CD4-positive, alpha-beta T cell treated with Interleukin-6 for 4 hours (primary cell): Measurements from ENCODE around the gene LSS.
"Not testable (repeated sequence)": the region's sequence is repeated elsewhere in the genome, so short reads cannot be mapped to it uniquely, and the experiment has no call there.

Experiments used
- DNase-seq: peaks from one replicate; pipeline ENCODE4 v3.0.0-alpha.2; 2020; ENCODE audit warnings: mixed read lengths

The LSS gene

DNA sequence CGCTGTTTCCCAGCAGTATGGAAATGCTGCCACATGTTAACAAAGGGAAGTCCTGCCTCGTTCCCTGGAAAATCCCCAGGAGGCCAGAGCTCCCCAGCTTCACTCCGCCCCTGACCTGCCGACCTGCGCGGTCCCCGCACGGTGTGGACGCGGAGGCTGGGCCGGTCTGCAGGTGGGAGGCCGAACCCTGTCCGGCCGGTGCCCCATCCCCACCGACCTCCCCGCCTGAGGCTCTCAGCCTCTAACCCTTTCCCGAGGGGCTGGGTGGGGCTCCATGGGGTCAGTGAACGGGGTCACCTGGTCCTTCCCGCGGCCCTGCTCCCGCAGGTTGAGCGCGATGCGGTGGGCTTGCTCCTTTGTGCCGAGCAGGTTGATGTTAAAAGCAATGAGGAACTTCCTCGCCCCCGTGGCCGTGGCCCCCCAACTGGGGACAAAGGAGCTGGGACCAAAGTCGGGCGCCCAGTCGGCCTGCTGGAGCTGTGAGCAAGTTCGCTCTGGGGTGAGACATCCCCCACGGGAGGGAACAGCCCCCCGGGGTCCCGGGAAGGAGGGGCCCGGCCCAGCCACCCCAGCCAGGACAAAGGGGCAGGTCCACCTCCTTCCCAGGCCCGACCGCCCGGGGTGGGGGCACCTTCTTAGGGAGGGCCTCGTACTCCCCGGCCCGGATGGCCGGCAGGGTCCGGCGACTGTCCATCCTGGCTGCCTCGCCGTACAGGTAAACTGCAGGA is 77.1 kb downstream of the LSS start:
- DNase-seq = no peak

DNA sequence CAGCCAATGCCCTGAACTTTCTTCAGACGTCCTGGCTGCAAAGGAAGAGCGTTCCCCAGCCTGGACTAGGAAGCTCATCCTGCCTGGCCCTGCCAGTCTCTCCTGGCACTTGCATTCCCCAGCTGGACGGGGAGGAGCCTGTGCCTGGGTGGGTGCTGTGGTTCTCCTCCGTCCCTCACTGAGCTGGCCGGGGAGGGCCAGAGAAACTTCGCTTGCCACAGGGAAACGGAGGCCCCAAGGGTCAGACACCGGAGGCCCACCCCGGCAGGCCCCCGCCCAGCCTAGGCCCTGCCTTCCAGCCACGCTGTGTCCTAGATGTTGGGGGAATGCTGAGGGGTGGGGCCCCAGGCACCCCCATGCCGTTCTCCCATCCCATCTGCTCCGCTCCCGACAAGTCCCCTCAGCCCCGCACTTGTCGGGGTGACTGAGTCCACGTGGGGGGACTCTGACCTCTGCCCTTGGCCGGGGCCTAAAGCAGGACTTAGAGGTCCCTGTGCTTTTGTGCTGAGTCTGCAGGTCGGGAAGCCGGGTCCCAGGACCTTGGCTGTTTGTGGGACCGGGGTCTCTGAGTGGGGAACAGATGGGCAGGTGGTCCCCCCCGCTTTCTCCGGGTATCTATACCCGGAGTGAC is 78.0 kb downstream of the LSS start:
- no peak for DNase-seq

DNA sequence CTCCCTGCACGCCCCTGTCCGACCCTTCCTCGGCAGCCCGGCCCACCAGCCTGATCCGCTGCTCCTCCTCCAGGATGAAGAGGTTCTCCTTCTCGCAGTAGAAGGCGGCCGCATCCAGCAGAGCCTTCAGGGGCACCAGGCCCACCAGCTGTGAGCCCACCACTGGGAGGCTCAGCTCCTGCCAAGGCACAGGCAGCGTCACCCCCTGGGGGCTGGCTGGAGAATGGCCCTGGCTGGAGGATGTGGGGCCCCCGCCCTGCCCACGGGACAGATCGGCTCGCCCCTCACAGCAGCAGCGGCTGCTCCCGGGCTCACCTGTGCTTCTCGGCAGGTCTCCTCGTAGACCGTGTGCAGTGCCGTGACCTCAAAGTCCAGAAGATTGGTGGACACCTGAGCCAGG is 78.5 kb downstream of the LSS start:
- DNase-seq = no peak

DNA sequence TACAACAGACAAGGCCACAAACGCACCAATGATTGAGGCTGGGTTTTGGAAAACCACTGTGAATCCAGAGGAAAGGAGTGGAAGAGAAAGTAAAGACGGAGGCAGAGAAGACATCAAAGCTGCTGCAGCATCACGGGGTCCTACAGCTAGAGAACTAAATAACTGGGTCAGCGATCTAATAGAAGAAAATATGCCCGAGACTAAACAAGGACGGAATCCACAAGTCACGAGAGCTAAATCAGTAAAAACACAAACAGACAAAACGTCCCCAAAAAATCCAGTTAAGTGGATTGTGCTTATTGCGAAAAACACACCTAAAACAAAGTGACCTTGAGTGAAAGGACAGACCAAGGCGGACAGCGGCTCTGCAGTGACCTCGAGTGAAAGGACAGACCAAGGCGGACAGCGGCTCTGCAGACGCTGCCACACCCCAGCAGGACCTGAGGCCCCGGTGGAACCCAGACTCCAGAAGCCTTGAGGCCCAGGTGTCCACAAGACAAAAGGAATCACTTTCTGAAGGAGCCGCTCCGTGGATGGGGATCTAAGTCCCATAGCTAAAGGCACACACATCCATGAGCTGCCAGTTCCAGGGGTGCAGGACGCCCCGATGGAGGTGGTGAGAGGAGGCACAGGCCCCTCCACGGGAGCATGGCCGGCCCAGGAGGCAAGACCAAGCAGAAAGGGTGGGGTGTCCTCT is 79.2 kb downstream of the LSS start:
- DNase-seq = no peak

DNA sequence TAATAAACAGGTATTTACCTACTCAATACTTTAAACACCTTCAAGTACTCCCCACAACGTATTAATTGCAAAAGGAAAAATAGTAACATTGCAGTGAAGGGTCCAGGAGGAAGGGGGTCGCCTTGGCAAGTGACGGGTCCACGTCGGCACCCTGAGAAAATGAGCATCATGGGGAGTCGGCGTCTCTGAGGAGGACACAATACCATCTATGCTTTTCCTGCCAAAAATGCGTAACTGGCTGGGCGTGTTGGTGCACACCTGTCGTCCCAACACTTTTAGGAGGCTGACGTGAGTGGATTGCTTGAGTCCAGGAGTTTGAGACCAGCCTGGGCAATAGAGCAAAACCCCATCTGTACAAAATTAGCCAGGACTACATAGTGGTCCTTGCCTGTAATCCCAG is 80.5 kb downstream of the LSS start:
- no peak for DNase-seq

DNA sequence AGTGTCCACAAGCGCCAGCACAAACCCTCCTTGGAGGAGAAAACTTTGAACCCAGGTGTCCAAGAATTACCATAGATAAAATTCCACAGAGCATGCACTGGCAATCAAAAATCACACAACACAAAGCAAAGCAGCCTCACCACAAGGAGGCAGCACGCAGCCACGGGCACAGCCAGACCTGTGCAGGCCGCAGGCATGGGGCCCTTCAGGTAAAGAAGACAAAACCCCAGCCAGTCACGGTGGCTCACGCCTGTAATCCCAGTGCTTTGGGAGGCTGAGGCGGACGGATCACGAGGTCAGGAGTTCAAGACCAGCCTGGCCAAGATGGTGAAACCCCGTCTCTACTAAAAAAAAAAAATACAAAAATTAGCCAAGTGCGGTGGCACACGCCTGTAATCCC is 81.1 kb downstream of the LSS start:
- peak; percentile 57 for DNase-seq

DNA sequence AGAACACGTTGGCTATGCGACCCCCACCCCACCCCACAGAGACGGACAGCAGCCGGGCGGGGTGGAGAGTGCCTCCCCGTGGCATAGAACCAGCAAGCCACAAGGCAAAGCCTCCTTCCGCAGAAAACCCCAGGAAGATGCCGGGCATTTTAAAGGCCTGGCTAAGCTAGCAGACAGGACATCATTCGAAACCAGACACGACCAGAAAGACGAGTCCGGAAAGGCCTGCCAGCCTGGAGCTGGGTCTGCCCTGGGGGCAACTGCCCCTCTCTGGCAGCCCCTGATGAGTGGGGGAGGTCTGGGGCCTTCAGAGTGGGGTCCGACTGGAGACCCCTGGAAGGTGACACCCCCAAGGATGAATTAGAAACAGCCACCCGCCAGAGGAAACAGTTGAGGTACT is 81.7 kb downstream of the LSS start:
- no peak for DNase-seq

DNA sequence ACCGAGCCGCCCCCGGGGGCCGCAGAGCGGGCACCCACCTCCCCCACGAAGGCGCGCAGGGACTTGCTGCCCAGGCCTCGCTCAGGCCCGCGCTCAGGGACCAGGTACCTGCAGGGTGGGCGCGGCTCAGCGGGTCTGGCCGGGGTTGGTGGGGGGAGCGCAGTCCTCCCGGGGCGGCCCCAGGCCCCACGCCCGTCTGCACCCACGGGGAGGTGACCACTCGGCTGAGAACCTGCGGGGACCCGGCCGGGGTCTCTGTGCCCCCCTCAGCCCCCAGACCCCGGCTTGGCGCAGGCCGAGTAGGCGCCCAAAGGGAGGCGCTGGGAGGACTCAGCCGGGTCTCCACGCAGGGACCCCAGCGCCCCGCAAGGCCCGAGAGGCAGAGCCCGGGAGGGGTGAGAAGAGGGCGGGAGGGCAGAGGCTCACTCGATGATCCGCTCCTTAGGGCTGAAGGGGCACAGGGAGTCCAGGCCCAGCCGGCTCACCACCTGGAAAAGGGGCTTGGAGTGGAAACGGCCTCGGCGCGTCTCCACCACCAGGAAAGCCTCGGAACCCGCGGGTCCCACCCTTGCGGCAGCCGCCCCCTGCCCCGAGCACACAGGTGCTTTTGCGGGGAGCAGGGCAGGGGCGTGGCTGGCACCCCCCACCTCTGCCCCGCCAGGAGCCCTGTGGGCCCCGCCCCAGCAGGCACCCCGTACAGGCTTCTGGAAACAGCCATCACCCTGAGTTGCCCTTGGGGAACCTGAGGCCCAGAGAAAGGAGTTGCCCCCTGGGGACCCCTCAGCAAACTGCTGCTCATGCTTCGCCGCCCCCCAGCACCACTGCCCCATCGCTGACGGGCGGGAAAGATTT is 82.5 kb downstream of the LSS start:
- DNase-seq = no peak

DNA sequence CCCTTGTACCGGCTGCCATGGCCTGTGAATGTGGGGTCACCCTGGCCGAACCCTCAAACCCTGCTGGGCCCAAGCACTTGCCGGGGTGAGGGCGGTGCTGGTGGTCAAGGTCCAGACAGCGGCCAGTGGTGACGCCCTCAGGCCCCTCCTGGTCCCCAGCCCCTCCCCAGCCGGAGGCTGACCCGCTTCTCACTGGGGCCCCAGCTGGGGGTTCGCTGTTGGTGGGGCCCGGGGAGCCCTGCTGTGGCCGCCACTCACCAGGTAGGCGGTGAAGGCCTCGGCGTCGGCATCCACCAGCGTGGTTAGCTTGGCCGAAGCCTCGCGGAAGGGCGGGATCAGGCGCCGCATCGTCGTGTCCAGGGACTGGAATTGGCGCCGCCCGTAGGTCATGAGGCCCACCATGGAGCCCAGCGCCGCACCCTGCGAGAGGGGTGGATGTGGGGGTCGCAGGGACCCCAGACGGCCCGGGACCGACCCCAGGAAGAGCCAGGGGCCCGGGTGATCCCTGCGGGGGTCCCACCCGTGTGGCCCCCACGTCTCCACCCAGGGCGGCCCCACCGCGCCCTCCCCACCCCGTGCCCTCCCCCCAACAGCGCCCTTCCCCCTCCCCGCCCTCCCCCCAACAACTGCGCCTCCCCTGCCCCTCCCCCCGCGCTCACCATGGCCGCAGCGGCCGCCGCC is 83.3 kb downstream of the LSS start:
- DNase-seq = no peak

DNA sequence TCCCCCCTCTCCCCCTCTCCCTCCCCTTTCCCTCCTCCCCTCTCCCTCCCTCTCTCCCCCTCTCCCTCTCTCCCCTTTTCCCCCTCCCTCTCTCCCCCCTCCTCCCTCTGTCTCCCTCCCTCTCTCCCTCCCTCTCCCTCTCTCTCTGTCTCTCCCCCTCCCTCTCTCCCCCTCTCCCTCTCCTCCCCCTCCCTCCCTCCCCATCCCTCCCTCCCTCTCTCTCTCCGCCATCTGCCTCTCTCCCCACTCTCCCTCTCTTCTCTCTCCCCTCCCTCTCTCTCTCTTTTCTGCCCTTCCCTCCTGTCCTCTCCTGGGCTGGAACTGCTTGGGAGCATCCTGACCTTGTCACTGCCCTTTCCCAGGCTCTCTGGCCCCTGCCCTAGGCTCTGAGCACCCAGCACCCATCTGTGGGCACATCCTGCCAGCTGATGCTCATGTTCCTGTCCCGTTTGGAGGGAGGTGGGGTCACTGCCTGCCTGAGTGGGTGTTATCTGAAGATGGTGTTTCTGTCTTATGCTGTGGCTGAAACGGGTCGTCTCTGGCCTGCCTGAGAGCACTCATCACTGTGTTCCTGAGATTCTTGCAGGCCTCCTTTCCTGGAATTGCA is 84.0 kb downstream of the LSS start:
- DNase-seq = no peak

DNA sequence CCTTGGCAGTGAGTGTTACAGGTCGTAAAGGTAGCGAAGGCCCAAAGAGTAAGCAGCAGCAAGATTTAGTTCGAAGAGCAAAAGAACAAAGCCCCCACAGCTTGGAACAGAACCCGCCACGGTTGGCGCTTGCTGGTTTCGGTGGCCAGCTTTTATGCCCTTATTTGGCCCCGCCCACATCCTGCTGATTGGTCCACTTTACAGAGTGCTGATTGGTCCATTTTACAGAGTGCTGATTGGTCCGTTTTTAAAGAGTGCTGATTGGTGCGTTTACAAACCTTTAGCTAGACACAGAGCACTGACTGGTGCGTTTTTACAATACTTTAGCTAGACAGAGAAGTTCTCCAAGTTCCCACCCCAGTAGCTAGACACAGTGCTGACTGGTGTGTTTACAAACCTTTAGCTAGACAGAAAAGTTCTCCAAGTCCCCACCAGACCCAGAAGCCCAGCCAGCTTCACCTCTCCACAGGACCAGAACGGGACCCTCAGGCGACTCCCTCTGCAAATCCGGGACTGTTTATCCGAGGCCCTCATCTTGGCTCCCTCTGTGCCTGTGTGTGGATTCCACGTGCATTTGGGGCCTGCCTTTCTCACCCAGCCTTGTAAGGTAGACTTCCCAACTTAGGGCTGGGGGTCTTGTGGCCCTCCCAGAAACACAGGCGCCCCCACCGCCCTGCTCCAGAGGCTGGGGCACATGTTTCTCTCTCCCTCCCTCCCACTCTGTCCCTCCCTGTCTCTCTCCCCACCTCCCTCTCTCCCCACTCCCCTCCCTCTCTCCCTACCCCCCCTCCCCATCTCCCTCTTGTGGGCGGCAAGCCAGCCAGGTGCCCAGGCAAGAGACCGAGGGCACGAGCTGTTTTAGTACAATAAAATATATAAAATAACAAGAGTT is 85.7 kb downstream of the LSS start:
- DNase-seq = no peak

DNA sequence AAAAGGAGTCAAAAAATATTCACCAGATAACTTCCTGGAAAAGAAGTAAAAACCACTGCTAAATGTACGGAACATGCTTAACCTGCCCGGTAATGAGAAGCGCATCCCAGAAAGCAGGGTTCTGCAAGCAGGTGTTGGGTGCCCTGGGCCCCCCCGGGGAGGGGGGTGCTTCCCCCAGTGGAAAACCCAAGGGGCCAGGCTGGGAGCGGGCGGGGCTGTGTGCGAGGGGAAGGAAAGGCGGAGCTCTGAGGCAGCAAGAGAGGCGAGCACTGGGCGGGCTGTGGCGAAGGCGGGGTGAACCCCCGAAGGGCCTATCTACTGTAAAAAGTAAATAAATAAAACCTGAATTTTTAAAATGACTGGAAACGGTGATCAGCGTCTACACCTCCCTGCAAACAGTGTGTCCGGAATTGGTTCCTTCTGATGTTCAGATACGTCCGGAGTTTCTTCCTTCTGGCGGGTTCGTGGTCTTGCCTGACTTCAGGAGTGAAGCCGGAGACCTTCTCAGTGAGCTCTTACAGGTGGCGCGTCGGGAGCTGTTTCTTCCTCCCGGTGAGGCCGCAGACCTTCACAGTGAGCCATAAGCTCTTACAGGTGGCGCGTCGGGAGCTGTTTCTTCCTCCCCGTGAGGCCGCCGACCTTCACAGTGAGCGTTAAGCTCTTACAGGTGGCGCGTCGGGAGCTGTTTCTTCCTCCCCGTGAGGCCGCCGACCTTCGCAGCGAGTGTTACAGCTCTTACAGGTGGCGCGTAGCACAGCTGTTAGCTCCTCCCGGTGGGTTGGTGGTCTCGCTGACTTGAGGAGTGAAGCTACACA is 86.6 kb downstream of the LSS start:
- DNase-seq = no peak

DNA sequence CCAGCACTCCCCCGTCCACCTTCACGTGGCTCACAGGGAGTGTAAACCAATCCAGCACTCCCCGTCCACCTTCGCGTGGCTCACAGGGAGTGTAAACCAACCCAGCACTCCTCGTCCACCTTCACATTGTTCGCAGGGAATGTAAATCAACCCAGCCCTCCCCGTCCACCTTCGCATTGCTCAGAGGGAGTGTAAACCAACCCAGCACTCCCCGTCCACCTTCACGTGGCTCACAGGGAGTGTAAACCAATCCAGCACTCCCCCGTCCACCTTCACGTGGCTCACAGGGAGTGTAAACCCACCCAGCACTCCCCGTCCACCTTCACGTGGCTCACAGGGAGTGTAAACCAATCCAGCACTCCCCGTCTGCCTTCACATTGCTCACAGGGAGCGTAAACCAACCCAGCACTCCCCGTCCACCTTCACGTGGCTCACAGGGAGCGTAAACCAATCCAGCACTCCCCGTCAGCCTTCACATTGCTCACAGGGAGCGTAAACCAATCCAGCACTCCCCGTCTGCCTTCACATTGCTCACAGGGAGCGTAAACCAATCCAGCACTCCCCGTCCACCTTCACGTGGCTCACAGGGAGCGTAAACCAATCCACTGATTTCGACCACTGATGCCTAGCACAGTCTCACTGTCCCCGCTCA is 88.1 kb downstream of the LSS start:
- DNase-seq = not testable (repeated sequence)

DNA sequence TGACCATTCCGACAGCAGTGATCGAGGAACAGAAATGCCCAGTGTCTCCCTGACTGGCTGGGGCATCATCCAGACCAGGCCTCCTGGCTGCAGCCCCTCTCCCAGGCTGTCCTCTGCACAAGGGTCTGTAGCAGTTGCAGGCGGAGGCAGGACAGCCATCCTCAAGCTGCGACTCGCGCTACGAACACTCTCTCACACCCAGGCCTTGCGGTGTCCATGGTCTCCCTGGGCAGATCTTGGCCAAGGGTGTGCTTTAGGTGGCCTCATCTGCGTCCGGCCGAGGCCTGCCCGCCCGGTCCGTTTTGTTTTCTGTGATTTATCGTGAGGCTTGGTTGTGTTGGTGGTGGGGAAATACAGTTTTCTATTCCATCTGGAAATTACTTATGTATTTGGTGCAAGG is 88.9 kb downstream of the LSS start:
- no peak for DNase-seq

DNA sequence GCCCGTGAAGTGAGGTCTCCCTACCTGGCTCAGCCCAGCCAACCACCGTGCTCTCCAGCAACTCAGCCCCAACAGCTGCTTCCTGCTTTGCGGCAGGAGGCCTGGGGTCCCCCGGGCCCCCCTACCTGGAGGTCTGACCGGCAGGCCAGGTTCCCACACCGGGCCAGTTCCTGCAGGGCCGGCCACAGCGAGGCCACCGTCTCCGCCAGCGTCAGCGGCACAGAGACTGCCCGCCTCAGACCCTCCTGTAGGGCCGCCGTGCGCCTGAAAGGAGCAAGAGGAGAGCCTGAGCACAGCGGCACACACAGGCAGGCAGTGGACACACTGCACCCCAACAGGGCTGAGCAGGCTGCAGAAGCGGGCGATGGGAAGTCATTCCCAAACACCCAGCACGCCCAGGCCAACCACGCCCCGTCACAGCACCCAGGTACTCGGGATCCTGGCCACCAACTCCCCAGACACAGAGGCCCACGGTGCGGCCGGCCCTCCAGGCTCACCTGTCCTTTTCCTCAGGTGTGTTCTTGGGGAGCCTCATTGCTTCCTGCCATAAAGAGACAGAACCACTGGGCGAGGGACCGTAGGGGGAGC is 90.1 kb downstream of the LSS start:
- DNase-seq = no peak
